ENCODE measurements around the gene CRBN. TPM values are rescaled to one million over a fixed set of nuclear protein-coding genes. Genes with fewer than 3 reads are reported as not detected.
A peak's percentile ranks its signal among the peaks of the same experiment; 100 is the strongest.

Gene CRBN
- total and polyA plus RNA-seq, 9 of the 15 experiments (the other 6 are each of a cell fraction or from before 2014, with no cell fraction given) = 40.8 to 331 (median 57.4) TPM

GRCh38 chr3:3125977-3126376, 53.5 kb downstream of the CRBN start (continued):
- TF ChIP-seq, protein P1, sequence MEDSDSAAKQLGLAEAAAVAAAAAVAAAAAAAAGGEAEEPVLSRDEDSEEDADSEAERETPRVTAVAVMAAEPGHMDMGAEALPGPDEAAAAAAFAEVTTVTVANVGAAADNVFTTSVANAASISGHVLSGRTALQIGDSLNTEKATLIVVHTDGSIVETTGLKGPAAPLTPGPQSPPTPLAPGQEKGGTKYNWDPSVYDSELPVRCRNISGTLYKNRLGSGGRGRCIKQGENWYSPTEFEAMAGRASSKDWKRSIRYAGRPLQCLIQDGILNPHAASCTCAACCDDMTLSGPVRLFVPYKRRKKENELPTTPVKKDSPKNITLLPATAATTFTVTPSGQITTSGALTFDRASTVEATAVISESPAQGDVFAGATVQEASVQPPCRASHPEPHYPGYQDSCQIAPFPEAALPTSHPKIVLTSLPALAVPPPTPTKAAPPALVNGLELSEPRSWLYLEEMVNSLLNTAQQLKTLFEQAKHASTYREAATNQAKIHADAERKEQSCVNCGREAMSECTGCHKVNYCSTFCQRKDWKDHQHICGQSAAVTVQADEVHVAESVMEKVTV (CRISPR knock-in tag; IDR thresholded peaks at IDR 0.05) = no peak
- TF ChIP-seq CBX2 (IDR thresholded peaks at IDR 0.05; ENCODE audit: insufficient read depth, low read length, poor library complexity, severe bottlenecking) = no peak
- TF ChIP-seq ZC3H8 (IDR thresholded peaks at IDR 0.05) = no peak
- peak; percentile 7 to 25; a peak in 1 of 4 replicates for TF ChIP-seq KDM1A (IDR thresholded peaks at IDR 0.05)
- TF ChIP-seq TSHZ1 (CRISPR knock-in tag; IDR thresholded peaks at IDR 0.05) = no peak
- TF ChIP-seq, protein P2, sequence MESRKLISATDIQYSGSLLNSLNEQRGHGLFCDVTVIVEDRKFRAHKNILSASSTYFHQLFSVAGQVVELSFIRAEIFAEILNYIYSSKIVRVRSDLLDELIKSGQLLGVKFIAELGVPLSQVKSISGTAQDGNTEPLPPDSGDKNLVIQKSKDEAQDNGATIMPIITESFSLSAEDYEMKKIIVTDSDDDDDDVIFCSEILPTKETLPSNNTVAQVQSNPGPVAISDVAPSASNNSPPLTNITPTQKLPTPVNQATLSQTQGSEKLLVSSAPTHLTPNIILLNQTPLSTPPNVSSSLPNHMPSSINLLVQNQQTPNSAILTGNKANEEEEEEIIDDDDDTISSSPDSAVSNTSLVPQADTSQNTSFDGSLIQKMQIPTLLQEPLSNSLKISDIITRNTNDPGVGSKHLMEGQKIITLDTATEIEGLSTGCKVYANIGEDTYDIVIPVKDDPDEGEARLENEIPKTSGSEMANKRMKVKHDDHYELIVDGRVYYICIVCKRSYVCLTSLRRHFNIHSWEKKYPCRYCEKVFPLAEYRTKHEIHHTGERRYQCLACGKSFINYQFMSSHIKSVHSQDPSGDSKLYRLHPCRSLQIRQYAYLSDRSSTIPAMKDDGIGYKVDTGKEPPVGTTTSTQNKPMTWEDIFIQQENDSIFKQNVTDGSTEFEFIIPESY (CRISPR knock-in tag; IDR thresholded peaks at IDR 0.05) = peak; percentile 75
- no peak for TF ChIP-seq MEF2A (IDR thresholded peaks at IDR 0.05; ENCODE audit: control insufficient read depth, low read depth, low read length)
- TF ChIP-seq, protein P3, sequence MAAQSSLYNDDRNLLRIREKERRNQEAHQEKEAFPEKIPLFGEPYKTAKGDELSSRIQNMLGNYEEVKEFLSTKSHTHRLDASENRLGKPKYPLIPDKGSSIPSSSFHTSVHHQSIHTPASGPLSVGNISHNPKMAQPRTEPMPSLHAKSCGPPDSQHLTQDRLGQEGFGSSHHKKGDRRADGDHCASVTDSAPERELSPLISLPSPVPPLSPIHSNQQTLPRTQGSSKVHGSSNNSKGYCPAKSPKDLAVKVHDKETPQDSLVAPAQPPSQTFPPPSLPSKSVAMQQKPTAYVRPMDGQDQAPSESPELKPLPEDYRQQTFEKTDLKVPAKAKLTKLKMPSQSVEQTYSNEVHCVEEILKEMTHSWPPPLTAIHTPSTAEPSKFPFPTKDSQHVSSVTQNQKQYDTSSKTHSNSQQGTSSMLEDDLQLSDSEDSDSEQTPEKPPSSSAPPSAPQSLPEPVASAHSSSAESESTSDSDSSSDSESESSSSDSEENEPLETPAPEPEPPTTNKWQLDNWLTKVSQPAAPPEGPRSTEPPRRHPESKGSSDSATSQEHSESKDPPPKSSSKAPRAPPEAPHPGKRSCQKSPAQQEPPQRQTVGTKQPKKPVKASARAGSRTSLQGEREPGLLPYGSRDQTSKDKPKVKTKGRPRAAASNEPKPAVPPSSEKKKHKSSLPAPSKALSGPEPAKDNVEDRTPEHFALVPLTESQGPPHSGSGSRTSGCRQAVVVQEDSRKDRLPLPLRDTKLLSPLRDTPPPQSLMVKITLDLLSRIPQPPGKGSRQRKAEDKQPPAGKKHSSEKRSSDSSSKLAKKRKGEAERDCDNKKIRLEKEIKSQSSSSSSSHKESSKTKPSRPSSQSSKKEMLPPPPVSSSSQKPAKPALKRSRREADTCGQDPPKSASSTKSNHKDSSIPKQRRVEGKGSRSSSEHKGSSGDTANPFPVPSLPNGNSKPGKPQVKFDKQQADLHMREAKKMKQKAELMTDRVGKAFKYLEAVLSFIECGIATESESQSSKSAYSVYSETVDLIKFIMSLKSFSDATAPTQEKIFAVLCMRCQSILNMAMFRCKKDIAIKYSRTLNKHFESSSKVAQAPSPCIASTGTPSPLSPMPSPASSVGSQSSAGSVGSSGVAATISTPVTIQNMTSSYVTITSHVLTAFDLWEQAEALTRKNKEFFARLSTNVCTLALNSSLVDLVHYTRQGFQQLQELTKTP (IDR thresholded peaks at IDR 0.05; ENCODE audit: low read depth in 1 of 2, partially characterized antibody in 2 of 2) = no peak
- no peak for TF ChIP-seq RB1 (IDR thresholded peaks at IDR 0.05; ENCODE audit: low read depth)
- TF ChIP-seq E2F3 (CRISPR knock-in tag; IDR thresholded peaks at IDR 0.05) = no peak
- TF ChIP-seq ZKSCAN1 (IDR thresholded peaks at IDR 0.05; ENCODE audit: low read depth, low read length) = no peak
- TF ChIP-seq, protein P4, sequence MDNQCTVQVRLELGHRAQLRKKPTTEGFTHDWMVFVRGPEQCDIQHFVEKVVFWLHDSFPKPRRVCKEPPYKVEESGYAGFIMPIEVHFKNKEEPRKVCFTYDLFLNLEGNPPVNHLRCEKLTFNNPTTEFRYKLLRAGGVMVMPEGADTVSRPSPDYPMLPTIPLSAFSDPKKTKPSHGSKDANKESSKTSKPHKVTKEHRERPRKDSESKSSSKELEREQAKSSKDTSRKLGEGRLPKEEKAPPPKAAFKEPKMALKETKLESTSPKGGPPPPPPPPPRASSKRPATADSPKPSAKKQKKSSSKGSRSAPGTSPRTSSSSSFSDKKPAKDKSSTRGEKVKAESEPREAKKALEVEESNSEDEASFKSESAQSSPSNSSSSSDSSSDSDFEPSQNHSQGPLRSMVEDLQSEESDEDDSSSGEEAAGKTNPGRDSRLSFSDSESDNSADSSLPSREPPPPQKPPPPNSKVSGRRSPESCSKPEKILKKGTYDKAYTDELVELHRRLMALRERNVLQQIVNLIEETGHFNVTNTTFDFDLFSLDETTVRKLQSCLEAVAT (IDR thresholded peaks at IDR 0.05) = peak in 1 of 2 experiments; percentile 97; a peak in 2 of 4 replicates
- TF ChIP-seq FOS (IDR thresholded peaks at IDR 0.05; ENCODE audit: extremely low read depth, insufficient read length) = no peak
- TF ChIP-seq SRSF1 (IDR thresholded peaks at IDR 0.05; ENCODE audit: low read depth, low read length) = no peak
- no peak for TF ChIP-seq CTBP1 (IDR thresholded peaks at IDR 0.05; ENCODE audit: borderline replicate concordance)
- no peak for TF ChIP-seq CSDE1 (IDR thresholded peaks at IDR 0.05)

Measured in K562 (cell line).